Omental fat pad (tissue), 4 donors: Measurements from ENCODE around the gene SLC7A11. TPM values are rescaled to one million over a fixed set of nuclear protein-coding genes. Genes with fewer than 3 reads are reported as not detected.

Experiments
- ATAC-seq: fragments of 150-250 bp; one replicate; pipeline ENCODE4 v1.9.1; 2016; ENCODE audit warnings: mild to moderate bottlenecking, moderate library complexity; ENCODE audit not compliant: low FRiP score
- DNase-seq: peaks from one replicate; pipeline ENCODE4 v3.0.0-alpha.2; 2019; ENCODE audit warnings: low spot score
- CTCF ChIP-seq, 3 donors: fragments of 450-650 bp; IDR thresholded peaks; one replicate each; pipeline ENCODE4 v1.5.1; 2016 to 2017; ENCODE audit warnings: antibody characterized with exemption in 3 of 3, mild to moderate bottlenecking in 3 of 3, moderate library complexity in 2 of 3
- total RNA-seq, 4 donors: library from RNA; depleted of rRNA; stranded (reverse); fragments of >200 nt; gene quantifications; one replicate each; pipeline ENCODE4 v1.1.0, GENCODE V29; 2016

SLC7A11 gene
- total RNA-seq, 4 donors from 2014 or later = 0.60 to 1.5 (median 0.90) TPM

GRCh38 chr4:138275216-138275615 lies 33.1 kb upstream of the SLC7A11 start:
- TF ChIP-seq CTCF (IDR thresholded peaks at IDR 0.05) = no peak
- no peak for ATAC-seq
- DNase-seq = no peak

GRCh38 chr4:138269175-138269574 lies 27.0 kb upstream of the SLC7A11 start:
- ATAC-seq (no peak), DNase-seq (no peak)
- TF ChIP-seq CTCF (IDR thresholded peaks at IDR 0.05) = no peak

GRCh38 chr4:138267835-138268234 lies 25.7 kb upstream of the SLC7A11 start:
- DNase-seq (no peak), ATAC-seq (no peak)
- TF ChIP-seq CTCF (IDR thresholded peaks at IDR 0.05) = no peak

GRCh38 chr4:138266948-138267347 lies 24.8 kb upstream of the SLC7A11 start:
- no peak for ATAC-seq
- no peak for TF ChIP-seq CTCF (IDR thresholded peaks at IDR 0.05)

GRCh38 chr4:138263247-138263816 lies 21.2 kb upstream of the SLC7A11 start:
- TF ChIP-seq CTCF (IDR thresholded peaks at IDR 0.05) = no peak
- no peak for DNase-seq
- peak; percentile 91 for ATAC-seq

More at GRCh38 chr4:138266948-138267347, 24.8 kb upstream of the SLC7A11 start:
- no peak for DNase-seq

- no peak for DNase-seq
- no peak for ATAC-seq
- no peak for TF ChIP-seq CTCF (IDR thresholded peaks at IDR 0.05)
These were observed 20.3 kb upstream of the SLC7A11 start for GRCh38 chr4:138262469-138262868.

GRCh38 chr4:138262030-138262429 lies 19.9 kb upstream of the SLC7A11 start:
- DNase-seq = no peak
- TF ChIP-seq CTCF (IDR thresholded peaks at IDR 0.05) = no peak
- ATAC-seq = no peak
